Raji (cell line): Measurements from ENCODE around the gene PGD.

Experiments used
- POLR2A ChIP-seq: IDR thresholded peaks from 2 replicates; pipeline ENCODE4 v1.6.1; 2011; ENCODE audit warnings: low read depth, low read length, control low read depth; ENCODE audit not compliant: insufficient read depth

The PGD gene

GRCh38 chr1:10456048-10456447 is 57.2 kb downstream of the PGD start:
- TF ChIP-seq POLR2A = no peak

GRCh38 chr1:10456661-10457060 is 57.8 kb downstream of the PGD start:
- no peak for TF ChIP-seq POLR2A

- no peak for TF ChIP-seq POLR2A
Observed at GRCh38 chr1:10457875-10458274, 59.0 kb downstream of the PGD start.

GRCh38 chr1:10459184-10459583 is 60.3 kb downstream of the PGD start:
- TF ChIP-seq POLR2A = no peak

GRCh38 chr1:10467078-10467477 is 68.2 kb downstream of the PGD start:
- no peak for TF ChIP-seq POLR2A

GRCh38 chr1:10470043-10470442 is 71.2 kb downstream of the PGD start:
- no peak for TF ChIP-seq POLR2A
